GM15510 (cell line): ENCODE measurements around the gene PACS1.

Experiments used
- POLR2A ChIP-seq: IDR thresholded peaks from 3 replicates; pipeline ENCODE4 v1.6.1; 2011; ENCODE audit warnings: borderline replicate concordance; ENCODE audit not compliant: insufficient read length; ENCODE audit errors: extremely low read depth

Gene PACS1

DNA sequence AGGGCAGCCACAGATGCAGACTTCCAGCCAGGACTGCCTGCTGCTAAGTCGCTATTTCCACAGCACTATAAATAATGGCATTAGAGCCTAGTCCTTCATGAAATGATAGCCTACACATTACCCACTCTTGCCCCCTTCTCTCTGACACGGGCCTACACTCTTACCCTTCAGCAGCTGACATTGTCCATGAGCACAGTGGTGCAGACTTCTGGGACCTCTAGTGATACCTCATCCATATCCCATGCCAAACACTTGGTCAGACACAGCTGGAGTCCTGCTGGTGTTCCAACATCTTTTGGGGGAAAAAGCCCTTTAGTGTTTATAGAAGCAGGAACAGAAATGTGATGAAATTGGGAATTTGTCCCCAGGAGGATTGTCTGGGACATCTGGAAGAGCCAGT, 155.0 kb downstream of the PACS1 start:
- no peak for TF ChIP-seq POLR2A

DNA sequence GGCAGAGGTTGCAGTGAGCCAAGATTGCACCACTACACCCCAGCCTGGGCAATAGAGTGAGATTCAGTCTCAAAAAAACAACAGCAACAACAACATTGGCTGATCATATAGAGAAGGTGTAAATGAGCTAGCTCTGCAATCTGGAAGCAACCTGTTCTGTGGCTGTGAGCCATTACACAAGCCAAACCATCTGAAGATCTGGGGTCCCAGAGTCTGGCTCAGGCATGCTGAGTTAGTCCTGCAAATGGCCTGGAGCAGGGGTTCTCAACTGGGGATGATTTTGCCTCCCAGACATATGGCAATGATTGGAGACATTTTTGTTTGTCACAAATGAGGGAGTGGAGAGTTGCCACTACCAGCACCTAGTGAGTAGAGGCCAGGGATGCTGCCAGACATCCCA, 156.0 kb downstream of the PACS1 start:
- TF ChIP-seq POLR2A: no peak

DNA sequence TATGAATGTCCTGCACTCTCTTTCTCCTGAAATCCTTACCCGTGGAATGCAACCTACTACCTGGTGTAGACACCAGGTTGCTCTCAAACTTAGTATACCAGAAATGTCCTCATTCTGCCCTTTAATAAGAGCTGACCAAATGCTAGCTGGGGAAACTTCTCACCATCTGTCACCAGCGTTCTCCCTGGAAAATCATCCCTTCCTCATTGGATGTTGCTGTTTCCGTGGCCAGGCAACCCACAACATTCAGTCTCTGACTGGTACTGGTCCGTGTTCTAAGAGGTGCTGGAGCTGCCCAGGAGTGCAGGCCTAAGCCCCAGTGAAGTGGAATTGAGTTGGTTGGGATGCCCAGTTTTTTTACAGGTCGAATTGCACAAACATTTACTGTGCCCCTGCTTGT, 157.6 kb downstream of the PACS1 start:
- TF ChIP-seq POLR2A: no peak

DNA sequence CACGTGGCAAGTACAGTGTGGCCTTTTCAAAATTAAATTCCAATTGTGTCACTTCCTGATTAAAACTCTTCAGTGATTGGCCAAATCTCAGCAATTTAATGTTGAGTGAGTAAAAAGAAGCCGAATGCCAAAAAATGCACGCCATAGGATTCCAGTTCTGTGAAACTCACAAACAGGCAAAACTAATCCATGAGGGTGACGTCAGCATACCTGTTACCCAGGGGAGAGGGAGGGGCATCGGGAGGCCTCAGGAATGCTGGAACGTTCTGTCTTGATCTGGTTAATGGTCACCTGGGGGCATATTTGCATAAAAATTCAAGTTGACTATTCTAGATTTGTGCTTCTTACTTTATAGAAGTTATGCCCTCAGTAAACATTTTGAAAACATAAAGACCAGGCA, 158.4 kb downstream of the PACS1 start:
- no peak for TF ChIP-seq POLR2A

DNA sequence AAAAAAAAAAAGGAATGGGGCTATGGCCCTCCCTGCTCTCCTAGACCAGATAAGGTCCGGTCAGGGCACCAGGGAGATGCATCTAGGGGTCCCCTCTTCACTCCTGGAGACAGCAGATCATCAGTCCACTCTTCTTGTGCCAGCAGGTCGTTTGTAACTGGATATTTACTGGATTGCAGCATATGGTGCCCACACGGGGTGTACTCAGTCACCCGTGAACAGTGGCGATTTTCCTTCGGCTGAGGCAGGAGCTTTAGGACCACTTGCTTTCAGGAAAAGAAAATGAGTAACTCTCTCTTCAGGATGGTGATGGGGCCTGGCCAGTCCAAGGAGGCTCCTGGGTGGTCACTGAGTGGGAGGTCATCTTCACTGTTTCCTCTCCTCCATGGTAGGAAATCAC, 160.1 kb downstream of the PACS1 start:
- TF ChIP-seq POLR2A: no peak

DNA sequence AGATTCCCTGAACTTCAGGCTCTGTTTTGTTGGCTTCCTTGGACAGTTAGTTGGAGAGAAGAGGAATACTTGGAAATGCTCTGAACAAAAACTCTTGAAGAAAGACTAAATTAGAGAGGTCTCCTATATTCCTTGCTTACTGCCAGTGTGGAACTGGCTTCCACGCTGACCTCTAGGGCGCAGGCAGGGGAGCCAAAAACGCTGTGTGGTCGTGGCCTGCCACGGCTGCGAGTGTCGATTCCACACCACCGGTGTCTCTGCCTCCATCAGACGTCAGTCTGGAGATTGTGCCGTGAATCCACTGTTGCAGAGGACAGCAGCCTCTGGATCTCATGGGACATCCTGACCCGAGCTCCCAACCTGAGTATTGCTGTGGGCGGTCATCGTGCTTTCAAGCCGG, 160.9 kb downstream of the PACS1 start:
- no peak for TF ChIP-seq POLR2A

DNA sequence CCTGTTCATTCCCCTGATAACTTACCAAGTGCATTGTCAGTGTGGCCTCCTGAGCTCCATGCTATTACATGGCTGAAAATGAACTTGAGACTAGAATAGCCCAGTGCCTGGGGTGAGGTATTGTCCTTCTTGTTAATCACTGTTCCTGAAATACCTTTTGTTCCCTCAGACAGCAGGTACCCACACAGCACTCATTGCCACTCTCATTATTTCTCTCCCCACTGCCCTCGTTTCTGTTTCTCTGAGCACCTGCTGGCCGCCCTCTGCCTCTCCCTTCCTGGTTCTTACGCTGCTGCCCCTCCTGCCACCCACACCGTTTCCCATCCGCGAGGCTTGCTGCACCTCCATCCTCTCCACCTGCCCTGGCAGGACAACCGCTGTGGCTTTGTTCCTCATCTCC, 161.5 kb downstream of the PACS1 start:
- TF ChIP-seq POLR2A: no peak

DNA sequence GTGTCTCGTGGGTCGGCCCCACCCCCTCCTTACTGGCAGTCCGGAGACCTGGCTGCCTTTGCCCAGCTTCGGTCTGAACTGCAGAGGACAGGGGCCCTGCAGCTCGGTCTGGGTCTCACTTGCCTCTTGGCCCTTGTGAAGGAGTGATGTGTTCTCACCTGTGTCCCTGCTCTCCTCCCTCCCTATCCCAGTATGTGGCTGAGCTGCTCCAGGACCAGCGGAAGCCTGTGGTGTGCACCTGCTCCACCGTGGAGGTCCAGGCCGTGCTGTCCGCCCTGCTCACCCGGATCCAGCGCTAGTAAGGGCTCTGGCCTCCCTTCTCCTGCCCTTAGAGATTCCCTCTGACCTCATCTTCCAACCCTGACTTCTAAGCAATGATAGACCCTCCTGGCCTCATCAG, 162.7 kb downstream of the PACS1 start:
- no peak for TF ChIP-seq POLR2A

DNA sequence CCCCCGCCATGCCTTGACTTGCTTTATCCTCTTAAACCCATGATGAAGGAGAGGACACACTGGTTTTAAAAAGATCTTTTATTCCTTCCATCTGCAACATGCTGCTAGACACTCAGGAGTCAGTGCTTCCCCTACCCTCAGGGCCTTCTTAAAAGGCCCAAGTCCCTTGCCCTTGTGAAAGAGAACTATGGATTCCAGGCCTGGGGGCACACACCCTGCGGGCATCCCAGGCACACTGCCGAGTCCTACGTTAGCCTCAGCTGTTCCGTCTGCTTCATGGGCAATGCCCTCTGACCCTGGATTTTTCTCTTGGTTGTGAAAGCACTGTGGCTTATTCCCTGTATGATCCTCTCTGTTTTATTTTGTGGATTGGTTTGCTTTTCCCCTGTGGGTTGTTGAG, 163.2 kb downstream of the PACS1 start:
- TF ChIP-seq POLR2A: no peak

DNA sequence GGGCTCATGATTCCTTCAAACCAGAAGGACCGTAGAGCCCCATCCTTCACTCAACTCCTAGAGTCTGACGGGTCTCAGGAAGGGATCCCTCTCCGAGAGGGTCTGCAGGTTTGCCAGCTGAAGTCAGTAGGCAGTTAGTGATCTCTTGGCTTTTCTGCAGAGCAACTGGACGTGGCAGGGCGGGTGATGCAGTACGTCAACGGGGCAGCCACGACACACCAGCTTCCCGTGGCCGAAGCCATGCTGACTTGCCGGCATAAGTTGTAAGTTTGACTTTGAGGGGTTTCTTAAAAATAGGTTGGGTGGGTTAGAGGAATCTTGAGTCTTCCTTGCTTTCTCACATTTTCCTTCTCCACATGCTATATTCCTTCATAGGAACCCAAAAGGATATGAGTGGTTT, 165.1 kb downstream of the PACS1 start:
- TF ChIP-seq POLR2A: no peak

DNA sequence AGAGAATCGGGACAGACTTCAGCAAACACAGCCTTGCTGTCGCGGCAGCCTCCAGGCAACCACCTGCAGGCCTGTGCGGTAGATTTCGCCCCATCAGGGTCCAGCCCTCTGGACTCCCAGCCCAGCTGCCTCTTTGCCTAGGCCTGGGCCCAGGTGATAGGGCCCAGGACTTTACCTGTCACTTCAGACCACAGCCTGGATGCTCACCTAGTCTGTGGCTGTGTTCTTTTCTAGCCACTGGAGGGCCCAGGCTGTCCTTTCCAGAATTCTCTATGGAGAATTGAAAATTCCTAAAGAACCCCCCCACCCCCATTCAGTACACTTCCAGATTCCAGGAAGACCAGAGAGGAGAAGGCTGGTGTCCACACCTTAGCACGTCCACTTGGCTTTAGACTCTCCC, 167.8 kb downstream of the PACS1 start:
- TF ChIP-seq POLR2A: no peak

DNA sequence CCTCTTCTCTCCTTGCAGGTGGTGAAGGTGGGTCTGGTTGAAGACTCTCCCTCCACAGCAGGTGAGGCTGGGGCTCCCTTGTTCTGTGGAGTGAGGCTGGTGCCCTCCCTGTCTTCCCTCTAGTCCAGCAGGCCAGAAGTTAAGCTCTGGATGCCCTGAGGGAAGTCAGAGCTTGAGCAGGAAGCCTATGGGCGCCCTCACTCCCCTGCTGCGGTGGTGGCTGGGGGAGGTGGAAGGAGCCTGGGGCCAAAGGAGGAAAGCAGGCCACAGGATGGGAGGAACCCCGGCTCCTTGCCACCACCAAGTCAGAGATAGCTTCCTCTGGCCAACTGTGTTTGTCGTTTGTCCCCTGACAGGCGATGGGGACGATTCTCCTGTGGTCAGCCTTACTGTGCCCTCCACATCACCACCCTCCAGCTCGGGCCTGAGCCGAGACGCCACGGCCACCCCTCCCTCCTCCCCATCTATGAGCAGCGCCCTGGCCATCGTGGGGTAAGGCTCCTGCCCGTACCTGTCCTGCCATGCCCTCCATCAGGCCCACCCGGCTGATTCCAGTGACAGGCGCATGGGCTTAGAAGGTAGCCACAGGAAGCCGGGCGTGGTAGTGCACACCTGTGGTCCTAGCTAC, 168.8 kb downstream of the PACS1 start:
- TF ChIP-seq POLR2A: no peak

DNA sequence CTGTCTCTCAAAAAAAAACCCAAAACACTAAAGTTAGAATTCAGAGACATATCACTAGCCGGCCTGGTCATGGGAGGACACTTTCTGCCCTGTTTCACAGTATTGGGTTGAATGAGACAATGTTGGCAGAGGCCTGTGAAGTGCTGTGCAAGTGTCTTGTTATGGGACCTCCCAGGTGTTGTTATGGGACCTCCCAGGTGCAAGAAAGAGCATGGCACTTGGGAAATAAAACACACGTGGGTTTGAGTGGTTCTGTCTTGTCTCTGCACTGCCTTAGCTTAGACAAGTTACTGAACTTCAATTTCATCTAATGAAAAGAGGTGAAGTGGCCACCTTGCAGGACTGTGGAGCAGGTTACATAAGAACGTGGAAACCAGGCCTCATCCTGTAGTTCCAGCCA, 169.4 kb downstream of the PACS1 start:
- no peak for TF ChIP-seq POLR2A

DNA sequence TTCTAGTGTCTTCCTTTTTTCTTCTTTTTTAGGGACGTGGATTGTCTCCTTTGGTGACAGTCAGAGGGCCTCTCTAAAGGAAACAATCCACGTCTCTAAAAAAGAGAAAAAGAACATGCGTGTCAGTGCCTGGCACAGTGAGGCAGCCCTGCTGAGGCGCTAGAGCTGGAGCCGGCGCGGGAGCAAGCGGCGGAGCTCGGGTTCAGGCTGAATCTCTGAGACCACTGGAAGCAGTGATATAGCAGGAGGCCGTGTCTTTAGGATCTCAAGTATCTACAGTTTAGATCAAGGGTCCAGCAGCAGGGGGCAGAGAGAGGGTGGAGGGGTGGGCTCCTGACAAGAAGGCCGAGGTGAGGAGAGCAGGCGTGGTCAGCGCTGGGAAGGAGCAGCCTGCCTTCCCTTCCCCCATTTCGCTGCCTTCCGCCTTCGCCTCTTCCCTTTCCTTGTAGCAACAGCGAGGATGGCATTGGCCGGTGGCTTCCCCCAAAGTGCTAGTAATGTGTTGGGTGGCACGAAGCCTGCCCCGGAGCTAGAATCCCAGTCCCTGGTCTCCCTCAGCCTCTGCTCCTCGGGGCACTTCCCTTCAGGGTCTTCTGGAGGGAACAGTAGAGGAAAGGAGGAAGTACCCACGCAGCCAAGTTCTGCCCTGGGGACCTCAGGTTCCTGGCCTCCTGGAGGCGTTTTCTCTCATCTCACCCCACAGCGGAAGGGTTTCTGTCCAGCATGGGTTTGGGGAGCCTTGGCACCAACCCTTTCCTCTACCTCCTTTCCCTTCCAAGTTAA, 170.1 kb downstream of the PACS1 start:
- TF ChIP-seq POLR2A: no peak

DNA sequence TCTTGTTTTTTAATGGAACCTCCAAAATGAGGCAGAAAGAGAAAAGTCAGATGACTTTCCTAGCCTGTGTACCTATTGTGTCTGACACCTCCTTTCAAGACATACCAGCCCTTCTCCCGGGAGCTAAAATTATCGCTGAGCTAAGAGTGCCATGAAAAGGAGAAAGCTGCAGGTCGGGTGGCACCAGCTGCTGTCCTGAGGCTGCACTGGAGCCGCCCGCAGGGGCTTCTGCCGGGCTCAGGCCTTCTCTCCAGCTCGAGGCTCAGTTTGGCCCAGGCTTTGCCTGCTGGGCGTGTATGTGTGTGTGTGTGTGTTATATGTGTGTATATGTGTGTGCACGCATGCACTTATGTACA, 170.7 kb downstream of the PACS1 start:
- no peak for TF ChIP-seq POLR2A

DNA sequence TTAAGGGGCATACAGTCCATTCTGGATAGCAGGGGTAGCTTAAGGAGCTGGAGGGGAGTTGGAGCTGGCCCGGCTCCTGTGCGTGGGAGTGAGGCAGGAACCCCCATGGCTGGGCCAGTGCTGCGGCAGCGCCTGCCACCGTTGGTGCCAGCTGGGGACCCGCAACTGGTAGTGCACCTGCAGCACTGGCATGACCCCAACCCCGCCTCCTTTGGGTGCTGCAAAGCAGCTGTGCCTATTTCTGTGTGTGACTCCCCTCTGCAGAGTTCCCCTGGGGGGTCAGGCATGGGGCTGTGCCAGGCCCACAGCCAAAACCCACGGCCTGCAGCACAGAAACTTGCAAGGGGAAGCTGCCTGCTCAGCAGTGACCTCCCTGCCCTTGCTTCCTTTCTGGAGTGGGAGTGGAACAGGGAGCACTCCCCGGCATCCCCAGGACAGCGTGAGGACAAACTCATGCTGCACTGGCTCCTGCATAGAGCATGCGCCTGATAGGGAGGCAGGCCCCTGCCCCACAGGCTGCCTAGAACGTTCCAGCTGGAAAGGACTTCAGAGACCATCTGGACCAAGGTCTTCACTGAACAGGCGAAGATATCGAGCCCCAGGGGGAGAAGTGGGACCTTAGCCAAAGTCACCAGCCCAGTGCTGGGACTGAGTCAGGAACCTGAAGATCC, 172.2 kb downstream of the PACS1 start:
- no peak for TF ChIP-seq POLR2A

DNA sequence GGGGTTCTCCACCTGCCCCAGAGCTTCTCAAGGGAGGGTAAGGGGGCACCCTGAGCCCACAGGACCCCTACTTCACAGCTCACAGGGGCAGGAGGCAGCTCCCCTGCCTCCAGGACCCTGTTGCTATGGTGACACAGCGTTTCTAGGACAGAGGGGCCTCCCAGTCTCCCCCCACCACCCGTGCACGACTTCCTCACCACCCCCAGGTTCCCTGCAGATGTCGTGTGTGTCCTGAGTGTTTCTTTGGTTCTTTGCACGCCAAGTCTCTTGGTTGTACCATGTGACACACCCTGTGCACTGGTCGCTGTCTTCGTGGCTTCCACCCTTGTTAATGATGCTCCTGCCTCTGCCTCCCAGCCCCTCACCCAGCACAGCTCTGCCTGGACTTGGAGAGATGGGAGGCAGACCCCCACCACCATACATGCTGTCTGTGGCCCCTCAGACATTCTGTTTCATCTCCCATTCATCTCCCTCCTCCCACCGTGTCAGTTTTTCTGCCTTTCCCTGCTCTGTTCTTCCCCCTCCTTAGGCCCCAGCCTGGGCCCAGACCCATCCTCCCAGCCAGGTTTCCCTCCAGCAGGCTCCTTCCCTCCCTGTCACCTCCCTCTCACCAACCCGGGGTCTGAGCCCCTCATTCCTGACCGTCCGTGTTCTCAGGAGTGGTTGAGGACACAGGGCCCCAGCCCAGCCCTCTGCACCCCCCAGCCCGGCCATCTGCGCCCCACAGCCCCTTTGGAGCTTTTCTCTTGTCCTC, 173.9 kb downstream of the PACS1 start:
- TF ChIP-seq POLR2A: no peak
